ENCODE measurements around the gene TBC1D23.

- TF ChIP-seq CTCF (IDR thresholded peaks at IDR 0.05) (no peak), EP300 (IDR thresholded peaks at IDR 0.05; ENCODE audit: low read depth) (no peak), POLR2A (IDR thresholded peaks at IDR 0.05) (no peak), POLR2AphosphoS5 (IDR thresholded peaks at IDR 0.05) (no peak)
These were observed 8.8 kb upstream of the TBC1D23 start for GRCh38 chr3:100252001-100252400.

Data from transverse colon (tissue), 4 donors.